Measurements from ENCODE around the gene PRKCA.
A peak's percentile ranks its signal among the peaks of the same experiment; 100 is the strongest.
"Not testable (repeated sequence)": the region's sequence is repeated elsewhere in the genome, so short reads cannot be mapped to it uniquely, and the experiment has no call there.

The PRKCA gene

GRCh38 chr17:66301864-66302741, at the start of gene PRKCA:
TSS of gene PRKCA (plus strand) at chr17:66302613.
- no peak for DNase-seq (ENCODE audit: low read depth, low spot score)
- Histone ChIP-seq H3K27me3 (ENCODE audit: control insufficient read depth, insufficient read depth, low read length) (peaks cover 2% of the 10 kb centered on the region; the same call in 1 of the 2 replicates), H3K9me3 (ENCODE audit: control insufficient read depth, insufficient read depth, low read length) (no peaks in the 10 kb centered on the region), H3K4me3 (ENCODE audit: low read length) (peak within 1 kb of the TSS; percentile 58), H3K27ac (ENCODE audit: low read length) (no peak within 1 kb of the TSS), H3K36me3 (ENCODE audit: control insufficient read depth, insufficient read depth, low read length) (no peaks in the 10 kb centered on the region), H3K4me1 (ENCODE audit: control insufficient read depth, insufficient read depth, low read length) (peaks cover 4% of the 10 kb centered on the region; the same call in 1 of the 2 replicates)
- WGBS (ENCODE audit: insufficient coverage, insufficient read length) = no CpG with 5 or more reads among the region's 117 CpGs

GRCh38 chr17:66253458-66253857, 49.0 kb upstream of the PRKCA start:
- DNase-seq (ENCODE audit: low read depth, low spot score); H3K4me3 ChIP-seq (ENCODE audit: low read length); H3K27ac ChIP-seq (ENCODE audit: low read length); H3K4me1 ChIP-seq (ENCODE audit: control insufficient read depth, insufficient read depth, low read length); H3K9me3 ChIP-seq (ENCODE audit: control insufficient read depth, insufficient read depth, low read length); H3K27me3 ChIP-seq (ENCODE audit: control insufficient read depth, insufficient read depth, low read length); H3K36me3 ChIP-seq (ENCODE audit: control insufficient read depth, insufficient read depth, low read length): not testable (repeated sequence)
- WGBS (ENCODE audit: insufficient coverage, insufficient read length) = no CpG with 5 or more reads among the region's 8 CpGs

- no peak overlapping the region for H3K27ac ChIP-seq (ENCODE audit: low read length)
- H3K9me3 ChIP-seq (ENCODE audit: control insufficient read depth, insufficient read depth, low read length) = no peaks in the 10 kb centered on the region
- 100% methylated on average over 1 of the region's 4 CpGs for WGBS (ENCODE audit: insufficient coverage, insufficient read length)
- no peak overlapping the region for H3K4me3 ChIP-seq (ENCODE audit: low read length)
- H3K4me1 ChIP-seq (ENCODE audit: control insufficient read depth, insufficient read depth, low read length) = no peaks in the 10 kb centered on the region
- DNase-seq (ENCODE audit: low read depth, low spot score) = peak; percentile 16
- no peaks in the 10 kb centered on the region for H3K27me3 ChIP-seq (ENCODE audit: control insufficient read depth, insufficient read depth, low read length)
- no peaks in the 10 kb centered on the region for H3K36me3 ChIP-seq (ENCODE audit: control insufficient read depth, insufficient read depth, low read length)
Observed at GRCh38 chr17:66255112-66255511, 47.3 kb upstream of the PRKCA start.

- no CpG with 5 or more reads among the region's 3 CpGs for WGBS (ENCODE audit: insufficient coverage, insufficient read length)
- no peak overlapping the region for H3K27ac ChIP-seq (ENCODE audit: low read length)
- no peaks in the 10 kb centered on the region for H3K4me1 ChIP-seq (ENCODE audit: control insufficient read depth, insufficient read depth, low read length)
- no peaks in the 10 kb centered on the region for H3K9me3 ChIP-seq (ENCODE audit: control insufficient read depth, insufficient read depth, low read length)
- H3K36me3 ChIP-seq (ENCODE audit: control insufficient read depth, insufficient read depth, low read length) = no peaks in the 10 kb centered on the region
- no peaks in the 10 kb centered on the region for H3K27me3 ChIP-seq (ENCODE audit: control insufficient read depth, insufficient read depth, low read length)
- H3K4me3 ChIP-seq (ENCODE audit: low read length) = no peak overlapping the region
- no peak for DNase-seq (ENCODE audit: low read depth, low spot score)
Observed at GRCh38 chr17:66255527-66255971, 46.9 kb upstream of the PRKCA start.

- no peak for DNase-seq (ENCODE audit: low read depth, low spot score)
- H3K9me3 ChIP-seq (ENCODE audit: control insufficient read depth, insufficient read depth, low read length) = no peaks in the 10 kb centered on the region
Observed at GRCh38 chr17:66260275-66260674, 42.1 kb upstream of the PRKCA start.

GRCh38 chr17:66260688-66261087, 41.7 kb upstream of the PRKCA start:
- Histone ChIP-seq H3K4me3 (ENCODE audit: low read length) (no peak overlapping the region), H3K9me3 (ENCODE audit: control insufficient read depth, insufficient read depth, low read length) (no peaks in the 10 kb centered on the region), H3K27me3 (ENCODE audit: control insufficient read depth, insufficient read depth, low read length) (no peaks in the 10 kb centered on the region), H3K4me1 (ENCODE audit: control insufficient read depth, insufficient read depth, low read length) (no peaks in the 10 kb centered on the region; the same call in 1 of the 2 replicates), H3K27ac (ENCODE audit: low read length) (no peak overlapping the region), H3K36me3 (ENCODE audit: control insufficient read depth, insufficient read depth, low read length) (no peaks in the 10 kb centered on the region)
- no peak for DNase-seq (ENCODE audit: low read depth, low spot score)
- WGBS (ENCODE audit: insufficient coverage, insufficient read length) = no CpG with 5 or more reads among the region's 1 CpG

More at GRCh38 chr17:66260275-66260674, 42.1 kb upstream of the PRKCA start:
- no peak overlapping the region for H3K27ac ChIP-seq (ENCODE audit: low read length)
- H3K27me3 ChIP-seq (ENCODE audit: control insufficient read depth, insufficient read depth, low read length) = no peaks in the 10 kb centered on the region
- H3K36me3 ChIP-seq (ENCODE audit: control insufficient read depth, insufficient read depth, low read length) = no peaks in the 10 kb centered on the region
- H3K4me1 ChIP-seq (ENCODE audit: control insufficient read depth, insufficient read depth, low read length) = no peaks in the 10 kb centered on the region
- H3K4me3 ChIP-seq (ENCODE audit: low read length) = no peak overlapping the region
- no CpG with 5 or more reads among the region's 6 CpGs for WGBS (ENCODE audit: insufficient coverage, insufficient read length)

- no peaks in the 10 kb centered on the region for H3K9me3 ChIP-seq (ENCODE audit: control insufficient read depth, insufficient read depth, low read length)
- WGBS (ENCODE audit: insufficient coverage, insufficient read length) = no CpG with 5 or more reads among the region's 2 CpGs
Observed at GRCh38 chr17:66262767-66263166, 39.6 kb upstream of the PRKCA start.

GRCh38 chr17:66264696-66265095, 37.7 kb upstream of the PRKCA start:
- Histone ChIP-seq H3K36me3 (ENCODE audit: control insufficient read depth, insufficient read depth, low read length) (no peaks in the 10 kb centered on the region), H3K27me3 (ENCODE audit: control insufficient read depth, insufficient read depth, low read length) (no peaks in the 10 kb centered on the region), H3K4me1 (ENCODE audit: control insufficient read depth, insufficient read depth, low read length) (no peaks in the 10 kb centered on the region; the same call in 1 of the 2 replicates), H3K27ac (ENCODE audit: low read length) (no peak overlapping the region), H3K9me3 (ENCODE audit: control insufficient read depth, insufficient read depth, low read length) (no peaks in the 10 kb centered on the region), H3K4me3 (ENCODE audit: low read length) (no peak overlapping the region)
- DNase-seq (ENCODE audit: low read depth, low spot score) = no peak
- no CpG with 5 or more reads among the region's 5 CpGs for WGBS (ENCODE audit: insufficient coverage, insufficient read length)

More at GRCh38 chr17:66262767-66263166, 39.6 kb upstream of the PRKCA start:
- H3K4me3 ChIP-seq (ENCODE audit: low read length) = no peak overlapping the region
- no peaks in the 10 kb centered on the region; the same call in 1 of the 2 replicates for H3K4me1 ChIP-seq (ENCODE audit: control insufficient read depth, insufficient read depth, low read length)
- no peak for DNase-seq (ENCODE audit: low read depth, low spot score)
- H3K27me3 ChIP-seq (ENCODE audit: control insufficient read depth, insufficient read depth, low read length) = no peaks in the 10 kb centered on the region
- H3K27ac ChIP-seq (ENCODE audit: low read length) = no peak overlapping the region
- H3K36me3 ChIP-seq (ENCODE audit: control insufficient read depth, insufficient read depth, low read length) = no peaks in the 10 kb centered on the region

- no CpG with 5 or more reads among the region's 8 CpGs for WGBS (ENCODE audit: insufficient coverage, insufficient read length)
- Histone ChIP-seq H3K36me3 (ENCODE audit: control insufficient read depth, insufficient read depth, low read length) (no peaks in the 10 kb centered on the region), H3K4me1 (ENCODE audit: control insufficient read depth, insufficient read depth, low read length) (no peaks in the 10 kb centered on the region; the same call in 1 of the 2 replicates), H3K9me3 (ENCODE audit: control insufficient read depth, insufficient read depth, low read length) (no peaks in the 10 kb centered on the region), H3K4me3 (ENCODE audit: low read length) (no peak overlapping the region), H3K27ac (ENCODE audit: low read length) (no peak overlapping the region), H3K27me3 (ENCODE audit: control insufficient read depth, insufficient read depth, low read length) (no peaks in the 10 kb centered on the region)
- DNase-seq (ENCODE audit: low read depth, low spot score) = no peak
Observed at GRCh38 chr17:66268247-66268927, 34.0 kb upstream of the PRKCA start.

GRCh38 chr17:66270106-66270505, 32.3 kb upstream of the PRKCA start:
- Histone ChIP-seq H3K4me1 (ENCODE audit: control insufficient read depth, insufficient read depth, low read length) (no peaks in the 10 kb centered on the region; the same call in 1 of the 2 replicates), H3K9me3 (ENCODE audit: control insufficient read depth, insufficient read depth, low read length) (no peaks in the 10 kb centered on the region), H3K27ac (ENCODE audit: low read length) (no peak overlapping the region), H3K4me3 (ENCODE audit: low read length) (no peak overlapping the region), H3K36me3 (ENCODE audit: control insufficient read depth, insufficient read depth, low read length) (no peaks in the 10 kb centered on the region), H3K27me3 (ENCODE audit: control insufficient read depth, insufficient read depth, low read length) (no peaks in the 10 kb centered on the region)
- DNase-seq (ENCODE audit: low read depth, low spot score) = no peak
- WGBS (ENCODE audit: insufficient coverage, insufficient read length) = no CpG with 5 or more reads among the region's 2 CpGs

Measured in iPS DF 6.9 (cell line).